Mononuclear cell (primary cell): ENCODE measurements around the gene MRPL28. TPM values are rescaled to one million over a fixed set of nuclear protein-coding genes. Genes with fewer than 3 reads are reported as not detected.
"Not testable (repeated sequence)": the region's sequence is repeated elsewhere in the genome, so short reads cannot be mapped to it uniquely, and the experiment has no call there.

Source experiments
- H3K27me3 ChIP-seq: 2 replicates; pipeline ENCODE4 v1.6.0; 2011; ENCODE audit warnings: low read length, control low read depth; ENCODE audit not compliant: insufficient read depth
- H3K4me1 ChIP-seq: 2 replicates; pipeline ENCODE4 v1.5.1; 2011; ENCODE audit warnings: mild to moderate bottlenecking, low read length, control low read depth; ENCODE audit not compliant: insufficient read depth
- H3K4me3 ChIP-seq: 2 replicates; pipeline ENCODE4 v1.5.1; 2011; ENCODE audit warnings: mild to moderate bottlenecking, low read length, moderate library complexity
- H3K9me3 ChIP-seq: 2 replicates; pipeline ENCODE4 v1.5.1; 2011; ENCODE audit warnings: low read depth, mild to moderate bottlenecking, control low read depth, low read length
- total RNA-seq: library from RNA; depleted of rRNA; stranded (reverse); fragments of >200 nt; gene quantifications from one replicate; pipeline ENCODE4 v1.2.3, GENCODE V29; 2012

Gene MRPL28
- total RNA-seq, 1 donor: 19.9 TPM

- Histone ChIP-seq H3K4me3 (no peak overlapping the region), H3K4me1 (peaks cover 73% of the 10 kb centered on the region), H3K9me3 (no peaks in the 10 kb centered on the region), H3K27me3 (no peaks in the 10 kb centered on the region)
Observed at GRCh38 chr16:333406-334094, 36.8 kb downstream of the MRPL28 start.

- H3K4me1 ChIP-seq: peaks cover 75% of the 10 kb centered on the region
- H3K9me3 ChIP-seq, H3K4me3 ChIP-seq: not testable (repeated sequence)
Observed at GRCh38 chr16:331181-331814, 39.0 kb downstream of the MRPL28 start.

GRCh38 chr16:330741-331140 is 39.6 kb downstream of the MRPL28 start:
- Histone ChIP-seq H3K4me1 (peaks cover 75% of the 10 kb centered on the region), H3K4me3 (no peak overlapping the region), H3K9me3 (no peaks in the 10 kb centered on the region), H3K27me3 (no peaks in the 10 kb centered on the region)

More at GRCh38 chr16:331181-331814, 39.0 kb downstream of the MRPL28 start:
- H3K27me3 ChIP-seq: not testable (repeated sequence)

GRCh38 chr16:325375-326145 is 44.8 kb downstream of the MRPL28 start:
- Histone ChIP-seq H3K9me3 (no peaks in the 10 kb centered on the region), H3K4me3 (peak overlapping the region; percentile 30), H3K4me1 (peaks cover 76% of the 10 kb centered on the region), H3K27me3 (no peaks in the 10 kb centered on the region)

- no peaks in the 10 kb centered on the region for H3K9me3 ChIP-seq
- peaks cover 69% of the 10 kb centered on the region for H3K4me1 ChIP-seq
- H3K27me3 ChIP-seq: no peaks in the 10 kb centered on the region
- H3K4me3 ChIP-seq: peak overlapping the region; percentile 30
Observed at GRCh38 chr16:324451-325334, 45.6 kb downstream of the MRPL28 start.

GRCh38 chr16:324201-324450 is 46.2 kb downstream of the MRPL28 start:
- Histone ChIP-seq H3K4me1 (peaks cover 67% of the 10 kb centered on the region), H3K4me3 (no peak overlapping the region), H3K27me3 (no peaks in the 10 kb centered on the region), H3K9me3 (no peaks in the 10 kb centered on the region)

GRCh38 chr16:322476-323143 is 47.7 kb downstream of the MRPL28 start:
- Histone ChIP-seq H3K4me1 (peaks cover 66% of the 10 kb centered on the region), H3K9me3 (no peaks in the 10 kb centered on the region), H3K4me3 (no peak overlapping the region), H3K27me3 (no peaks in the 10 kb centered on the region)

GRCh38 chr16:321532-321931 is 48.8 kb downstream of the MRPL28 start:
- peaks cover 55% of the 10 kb centered on the region for H3K4me1 ChIP-seq

GRCh38 chr16:320206-320605 is 50.1 kb downstream of the MRPL28 start:
- H3K27me3 ChIP-seq: no peaks in the 10 kb centered on the region
- no peak overlapping the region for H3K4me3 ChIP-seq
- H3K9me3 ChIP-seq: no peaks in the 10 kb centered on the region
- peaks cover 43% of the 10 kb centered on the region for H3K4me1 ChIP-seq

More at GRCh38 chr16:321532-321931, 48.8 kb downstream of the MRPL28 start:
- Histone ChIP-seq H3K9me3 (no peaks in the 10 kb centered on the region), H3K27me3 (no peaks in the 10 kb centered on the region), H3K4me3 (no peak overlapping the region)

GRCh38 chr16:318628-319027 is 51.7 kb downstream of the MRPL28 start:
- Histone ChIP-seq H3K27me3 (no peaks in the 10 kb centered on the region), H3K4me3 (no peak overlapping the region), H3K4me1 (peaks cover 32% of the 10 kb centered on the region), H3K9me3 (no peaks in the 10 kb centered on the region)

GRCh38 chr16:317583-317982 is 52.8 kb downstream of the MRPL28 start:
- H3K4me1 ChIP-seq: peaks cover 29% of the 10 kb centered on the region
- H3K27me3 ChIP-seq: no peaks in the 10 kb centered on the region
- no peaks in the 10 kb centered on the region for H3K9me3 ChIP-seq
- no peak overlapping the region for H3K4me3 ChIP-seq

Other genes starting within 250 kb of the MRPL28 start
- gene NPRL3, start 231.9 kb downstream of the MRPL28 start, total RNA-seq: 5.5 TPM
- gene HBZ, start 217.9 kb downstream of the MRPL28 start, total RNA-seq: not detected
- not detected for gene HBM, start 204.6 kb downstream of the MRPL28 start, total RNA-seq
- gene HBA2, start 197.7 kb downstream of the MRPL28 start, total RNA-seq: 22.1 TPM
- gene HBA1, start 193.9 kb downstream of the MRPL28 start, total RNA-seq: 28.3 TPM
- gene HBQ1, start 190.1 kb downstream of the MRPL28 start, total RNA-seq: not detected
- gene LUC7L, start 141.1 kb downstream of the MRPL28 start, total RNA-seq: 101 TPM
- 22.1 TPM for gene FAM234A, start 135.7 kb downstream of the MRPL28 start, total RNA-seq
- not detected for gene RGS11, start 94.6 kb downstream of the MRPL28 start, total RNA-seq
- gene ARHGDIG, start 89.9 kb downstream of the MRPL28 start, total RNA-seq: not detected
- not detected for gene PDIA2, start 87.4 kb downstream of the MRPL28 start, total RNA-seq
- gene AXIN1, start 17.8 kb downstream of the MRPL28 start, total RNA-seq: 35.8 TPM
- gene PGAP6, start 11.4 kb upstream of the MRPL28 start, total RNA-seq: 24.8 TPM
- 15.0 TPM for gene NME4, start 26.7 kb upstream of the MRPL28 start, total RNA-seq
- 2.9 TPM for gene DECR2, start 31.3 kb upstream of the MRPL28 start, total RNA-seq
- 6.5 TPM for gene RAB11FIP3, start 55.1 kb upstream of the MRPL28 start, total RNA-seq
- 31.2 TPM for gene CAPN15, start 157.2 kb upstream of the MRPL28 start, total RNA-seq
- gene PRR35, start 189.9 kb upstream of the MRPL28 start, total RNA-seq: 0.10 TPM
- 1.2 TPM for gene NHLRC4, start 196.5 kb upstream of the MRPL28 start, total RNA-seq
- 8.5 TPM for gene PIGQ, start 199.4 kb upstream of the MRPL28 start, total RNA-seq
- gene RAB40C, start 219.5 kb upstream of the MRPL28 start, total RNA-seq: 6.6 TPM